Fibroblast of pulmonary artery (primary cell): Measurements from ENCODE around the gene RIGI.

Source experiments
- DNase-seq: peaks from one replicate; pipeline ENCODE4 v3.0.0-alpha.2; 2010; ENCODE audit warnings: low read depth
- H3K4me3 ChIP-seq: replicated peaks from 2 replicates; pipeline ENCODE4 v1.5.1; 2011; ENCODE audit warnings: low read depth, mild to moderate bottlenecking, control low read depth, low read length, moderate library complexity
- TF ChIP-seq, protein P1 (sequence below): IDR thresholded peaks from 2 replicates; pipeline ENCODE4 v1.5.1; 2011; ENCODE audit warnings: mild to moderate bottlenecking, control low read depth, low read length, inconsistent platforms; ENCODE audit errors: missing control alignments

The RIGI gene

DNA sequence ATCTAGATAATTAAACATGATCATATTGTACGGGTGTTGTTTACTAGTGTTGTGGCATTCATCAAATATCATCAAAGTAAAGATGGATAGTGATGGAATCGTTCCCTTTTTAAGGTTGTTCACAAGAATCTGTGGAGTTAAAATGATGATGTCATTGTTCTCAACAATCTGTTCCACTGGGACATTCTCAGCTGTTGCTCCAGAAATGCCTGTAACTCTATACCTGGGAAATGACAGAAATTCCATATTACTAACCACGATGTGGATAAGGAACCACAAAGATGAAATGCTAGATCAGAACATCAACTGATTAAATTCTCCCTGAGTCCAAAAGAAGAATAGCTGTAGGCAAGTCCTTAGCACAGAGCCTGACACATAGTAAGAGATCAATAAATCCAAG, 38.0 kb downstream of the RIGI start:
- peak; percentile 54 for DNase-seq
- no peak overlapping the region for H3K4me3 ChIP-seq
- TF ChIP-seq, protein P1, sequence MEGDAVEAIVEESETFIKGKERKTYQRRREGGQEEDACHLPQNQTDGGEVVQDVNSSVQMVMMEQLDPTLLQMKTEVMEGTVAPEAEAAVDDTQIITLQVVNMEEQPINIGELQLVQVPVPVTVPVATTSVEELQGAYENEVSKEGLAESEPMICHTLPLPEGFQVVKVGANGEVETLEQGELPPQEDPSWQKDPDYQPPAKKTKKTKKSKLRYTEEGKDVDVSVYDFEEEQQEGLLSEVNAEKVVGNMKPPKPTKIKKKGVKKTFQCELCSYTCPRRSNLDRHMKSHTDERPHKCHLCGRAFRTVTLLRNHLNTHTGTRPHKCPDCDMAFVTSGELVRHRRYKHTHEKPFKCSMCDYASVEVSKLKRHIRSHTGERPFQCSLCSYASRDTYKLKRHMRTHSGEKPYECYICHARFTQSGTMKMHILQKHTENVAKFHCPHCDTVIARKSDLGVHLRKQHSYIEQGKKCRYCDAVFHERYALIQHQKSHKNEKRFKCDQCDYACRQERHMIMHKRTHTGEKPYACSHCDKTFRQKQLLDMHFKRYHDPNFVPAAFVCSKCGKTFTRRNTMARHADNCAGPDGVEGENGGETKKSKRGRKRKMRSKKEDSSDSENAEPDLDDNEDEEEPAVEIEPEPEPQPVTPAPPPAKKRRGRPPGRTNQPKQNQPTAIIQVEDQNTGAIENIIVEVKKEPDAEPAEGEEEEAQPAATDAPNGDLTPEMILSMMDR: no peak

DNA sequence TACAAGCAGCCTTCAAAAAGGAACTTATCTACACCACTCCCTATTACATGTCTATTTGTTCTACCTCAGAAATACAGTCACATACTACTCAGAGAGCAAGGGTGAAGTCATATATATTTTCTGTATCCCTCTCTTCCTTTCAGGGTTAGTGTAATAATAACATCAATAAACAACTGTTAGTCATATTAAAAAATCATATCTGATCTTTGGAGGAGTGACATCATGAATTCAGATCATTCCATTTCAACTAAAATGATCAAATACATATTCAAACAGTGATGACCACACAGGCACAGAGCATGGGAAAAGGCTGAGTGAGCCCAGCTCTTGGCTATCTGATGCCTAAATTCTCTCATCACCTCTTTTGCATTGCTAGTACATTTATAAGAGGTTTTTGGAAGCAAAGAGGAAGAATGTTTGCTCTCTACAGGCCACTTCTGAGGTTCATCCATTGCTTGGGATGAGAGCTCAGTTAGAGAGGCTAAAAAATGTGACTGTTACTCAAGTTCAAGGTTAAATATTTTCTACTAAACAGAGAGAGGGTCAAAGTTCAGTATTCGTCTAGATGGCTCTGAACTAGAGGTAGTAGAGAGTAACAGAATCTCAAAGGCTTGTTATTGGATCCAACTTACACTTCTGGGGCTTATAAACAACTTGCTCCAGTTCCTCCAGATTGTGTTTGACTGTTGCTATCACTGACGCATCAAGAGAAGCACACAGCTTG, 39.0 kb downstream of the RIGI start:
- H3K4me3 ChIP-seq: no peak overlapping the region
- TF ChIP-seq, protein P1: no peak
- peak; percentile 20 for DNase-seq

DNA sequence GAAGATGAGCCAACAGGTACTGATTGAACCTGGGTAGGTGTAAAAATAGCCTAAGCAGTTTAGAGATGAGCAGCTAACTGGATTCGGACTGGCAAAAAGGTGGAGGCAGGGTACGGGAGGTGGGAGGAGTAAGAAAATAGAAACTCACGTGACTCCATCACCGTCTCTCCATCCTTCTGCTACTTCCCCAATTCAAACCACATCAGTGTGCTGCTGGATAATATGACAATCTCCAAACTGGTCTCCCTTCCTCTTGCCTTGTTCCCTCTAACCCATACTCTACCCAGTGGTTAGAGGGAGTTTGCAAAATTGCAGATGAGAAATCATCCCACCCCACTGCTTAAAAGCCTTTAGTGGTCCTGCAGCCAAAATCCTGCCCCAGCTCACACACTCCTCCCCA, 42.7 kb downstream of the RIGI start:
- TF ChIP-seq, protein P1: no peak
- no peak overlapping the region for H3K4me3 ChIP-seq
- no peak for DNase-seq
